ENCODE results near the gene GRIK4.
"Not testable (repeated sequence)": the region's sequence is repeated elsewhere in the genome, so short reads cannot be mapped to it uniquely, and the experiment has no call there.

GRIK4 gene

GRCh38 chr11:120998581-120998980 is 487.0 kb downstream of the GRIK4 start:
- Mint-ChIP-seq H3K36me3 (ENCODE audit: low read depth) (no peaks in the 10 kb centered on the region), H3K4me3 (no peak overlapping the region), H3K9me3 (no peaks in the 10 kb centered on the region), H3K27ac (no peak overlapping the region), H3K4me1 (ENCODE audit: low read depth) (no peaks in the 10 kb centered on the region), H3K27me3 (peaks cover 26% of the 10 kb centered on the region)

GRCh38 chr11:121004206-121004840 is 492.8 kb downstream of the GRIK4 start:
- Mint-ChIP-seq H3K4me3 (no peak overlapping the region), H3K27ac (no peak overlapping the region), H3K27me3 (peaks cover 52% of the 10 kb centered on the region), H3K36me3 (ENCODE audit: low read depth) (no peaks in the 10 kb centered on the region), H3K9me3 (no peaks in the 10 kb centered on the region), H3K4me1 (ENCODE audit: low read depth) (no peaks in the 10 kb centered on the region)

GRCh38 chr11:121006922-121007321 is 495.4 kb downstream of the GRIK4 start:
- peaks cover 41% of the 10 kb centered on the region for H3K27me3 Mint-ChIP-seq
- H3K4me1 Mint-ChIP-seq (ENCODE audit: low read depth) = no peaks in the 10 kb centered on the region
- H3K9me3 Mint-ChIP-seq = no peaks in the 10 kb centered on the region
- H3K36me3 Mint-ChIP-seq (ENCODE audit: low read depth) = no peaks in the 10 kb centered on the region
- no peak overlapping the region for H3K27ac Mint-ChIP-seq
- H3K4me3 Mint-ChIP-seq = no peak overlapping the region

- no peaks in the 10 kb centered on the region for H3K36me3 Mint-ChIP-seq (ENCODE audit: low read depth)
- H3K27me3 Mint-ChIP-seq = peaks cover 45% of the 10 kb centered on the region
- no peak overlapping the region for H3K4me3 Mint-ChIP-seq
- H3K9me3 Mint-ChIP-seq = no peaks in the 10 kb centered on the region
- no peak overlapping the region for H3K27ac Mint-ChIP-seq
- no peaks in the 10 kb centered on the region for H3K4me1 Mint-ChIP-seq (ENCODE audit: low read depth)
Observed at GRCh38 chr11:121008551-121008950, 497.0 kb downstream of the GRIK4 start.

GRCh38 chr11:121012091-121012490 is 500.5 kb downstream of the GRIK4 start:
- Mint-ChIP-seq H3K9me3 (no peaks in the 10 kb centered on the region), H3K27me3 (peaks cover 37% of the 10 kb centered on the region), H3K36me3 (ENCODE audit: low read depth) (no peaks in the 10 kb centered on the region)

GRCh38 chr11:121018746-121019145 is 507.2 kb downstream of the GRIK4 start:
- H3K4me3 Mint-ChIP-seq = no peak overlapping the region
- no peak overlapping the region for H3K27ac Mint-ChIP-seq
- H3K9me3 Mint-ChIP-seq = no peaks in the 10 kb centered on the region
- H3K36me3 Mint-ChIP-seq (ENCODE audit: low read depth) = no peaks in the 10 kb centered on the region
- H3K27me3 Mint-ChIP-seq = peaks cover 27% of the 10 kb centered on the region
- no peaks in the 10 kb centered on the region for H3K4me1 Mint-ChIP-seq (ENCODE audit: low read depth)

More at GRCh38 chr11:121012091-121012490, 500.5 kb downstream of the GRIK4 start:
- Mint-ChIP-seq H3K4me3 (no peak overlapping the region), H3K4me1 (ENCODE audit: low read depth) (no peaks in the 10 kb centered on the region), H3K27ac (no peak overlapping the region)

- H3K4me1 Mint-ChIP-seq (ENCODE audit: low read depth) = peaks cover 16% of the 10 kb centered on the region
- not testable (repeated sequence) for H3K4me3 Mint-ChIP-seq; H3K27ac Mint-ChIP-seq; H3K36me3 Mint-ChIP-seq (ENCODE audit: low read depth); H3K9me3 Mint-ChIP-seq
- H3K27me3 Mint-ChIP-seq = peaks cover 19% of the 10 kb centered on the region
Observed at GRCh38 chr11:121021718-121022117, 510.2 kb downstream of the GRIK4 start.

GRCh38 chr11:121023848-121024751 is 512.6 kb downstream of the GRIK4 start, which contains the start of gene TBCEL:
Gene TBCEL, plus strand, starts transcription at chr11:121024102. Its CDS starts 21,589 bp downstream, at chr11:121045691.
- Mint-ChIP-seq H3K9me3 (no peaks in the 10 kb centered on the region), H3K4me3 (peak within 1 kb of the TSS; percentile 82), H3K27ac (peak within 1 kb of the TSS; percentile 80), H3K36me3 (ENCODE audit: low read depth) (no peaks in the 10 kb centered on the region), H3K27me3 (peaks cover 12% of the 10 kb centered on the region), H3K4me1 (ENCODE audit: low read depth) (peaks cover 16% of the 10 kb centered on the region)

- Mint-ChIP-seq H3K4me1 (ENCODE audit: low read depth) (peaks cover 20% of the 10 kb centered on the region), H3K27ac (peak overlapping the region; percentile 79), H3K4me3 (peak overlapping the region; percentile 82), H3K36me3 (ENCODE audit: low read depth) (peaks cover 4% of the 10 kb centered on the region), H3K27me3 (peaks cover 11% of the 10 kb centered on the region), H3K9me3 (no peaks in the 10 kb centered on the region)
Observed at GRCh38 chr11:121024989-121025388, 513.4 kb downstream of the GRIK4 start.

GRCh38 chr11:121029153-121029552 is 517.6 kb downstream of the GRIK4 start:
- H3K4me1 Mint-ChIP-seq (ENCODE audit: low read depth) = peaks cover 25% of the 10 kb centered on the region
- H3K9me3 Mint-ChIP-seq = no peaks in the 10 kb centered on the region
- peaks cover 7% of the 10 kb centered on the region for H3K36me3 Mint-ChIP-seq (ENCODE audit: low read depth)
- H3K4me3 Mint-ChIP-seq = no peak overlapping the region
- no peaks in the 10 kb centered on the region for H3K27me3 Mint-ChIP-seq
- H3K27ac Mint-ChIP-seq = no peak overlapping the region

- H3K36me3 Mint-ChIP-seq (ENCODE audit: low read depth) = peaks cover 7% of the 10 kb centered on the region
- peaks cover 20% of the 10 kb centered on the region for H3K4me1 Mint-ChIP-seq (ENCODE audit: low read depth)
- no peak overlapping the region for H3K27ac Mint-ChIP-seq
- no peak overlapping the region for H3K4me3 Mint-ChIP-seq
- no peaks in the 10 kb centered on the region for H3K27me3 Mint-ChIP-seq
- no peaks in the 10 kb centered on the region for H3K9me3 Mint-ChIP-seq
Observed at GRCh38 chr11:121029813-121030445, 518.4 kb downstream of the GRIK4 start.

GRCh38 chr11:121031167-121031566 is 519.6 kb downstream of the GRIK4 start:
- Mint-ChIP-seq H3K27ac (no peak overlapping the region), H3K9me3 (no peaks in the 10 kb centered on the region), H3K36me3 (ENCODE audit: low read depth) (peaks cover 11% of the 10 kb centered on the region), H3K4me1 (ENCODE audit: low read depth) (peaks cover 21% of the 10 kb centered on the region), H3K27me3 (no peaks in the 10 kb centered on the region), H3K4me3 (no peak overlapping the region)

GRCh38 chr11:121031648-121032047 is 520.1 kb downstream of the GRIK4 start:
- H3K27me3 Mint-ChIP-seq, H3K27ac Mint-ChIP-seq, H3K4me3 Mint-ChIP-seq, H3K9me3 Mint-ChIP-seq: not testable (repeated sequence)
- Mint-ChIP-seq H3K36me3 (ENCODE audit: low read depth) (peaks cover 11% of the 10 kb centered on the region), H3K4me1 (ENCODE audit: low read depth) (peaks cover 26% of the 10 kb centered on the region)

- H3K4me1 Mint-ChIP-seq (ENCODE audit: low read depth) = peaks cover 27% of the 10 kb centered on the region
- H3K36me3 Mint-ChIP-seq (ENCODE audit: low read depth) = peaks cover 11% of the 10 kb centered on the region
- no peak overlapping the region for H3K4me3 Mint-ChIP-seq
- no peak overlapping the region for H3K27ac Mint-ChIP-seq
- no peaks in the 10 kb centered on the region for H3K27me3 Mint-ChIP-seq
- H3K9me3 Mint-ChIP-seq = no peaks in the 10 kb centered on the region
Observed at GRCh38 chr11:121032546-121032945, 521.0 kb downstream of the GRIK4 start.

- H3K27me3 Mint-ChIP-seq = no peaks in the 10 kb centered on the region
- H3K9me3 Mint-ChIP-seq = no peaks in the 10 kb centered on the region
- no peak overlapping the region for H3K27ac Mint-ChIP-seq
- H3K4me3 Mint-ChIP-seq = no peak overlapping the region
- peaks cover 11% of the 10 kb centered on the region for H3K36me3 Mint-ChIP-seq (ENCODE audit: low read depth)
- peaks cover 27% of the 10 kb centered on the region for H3K4me1 Mint-ChIP-seq (ENCODE audit: low read depth)
Observed at GRCh38 chr11:121033635-121034034, 522.1 kb downstream of the GRIK4 start.
